Measurements from ENCODE around the gene RRBP1.

- TF ChIP-seq, protein P1, sequence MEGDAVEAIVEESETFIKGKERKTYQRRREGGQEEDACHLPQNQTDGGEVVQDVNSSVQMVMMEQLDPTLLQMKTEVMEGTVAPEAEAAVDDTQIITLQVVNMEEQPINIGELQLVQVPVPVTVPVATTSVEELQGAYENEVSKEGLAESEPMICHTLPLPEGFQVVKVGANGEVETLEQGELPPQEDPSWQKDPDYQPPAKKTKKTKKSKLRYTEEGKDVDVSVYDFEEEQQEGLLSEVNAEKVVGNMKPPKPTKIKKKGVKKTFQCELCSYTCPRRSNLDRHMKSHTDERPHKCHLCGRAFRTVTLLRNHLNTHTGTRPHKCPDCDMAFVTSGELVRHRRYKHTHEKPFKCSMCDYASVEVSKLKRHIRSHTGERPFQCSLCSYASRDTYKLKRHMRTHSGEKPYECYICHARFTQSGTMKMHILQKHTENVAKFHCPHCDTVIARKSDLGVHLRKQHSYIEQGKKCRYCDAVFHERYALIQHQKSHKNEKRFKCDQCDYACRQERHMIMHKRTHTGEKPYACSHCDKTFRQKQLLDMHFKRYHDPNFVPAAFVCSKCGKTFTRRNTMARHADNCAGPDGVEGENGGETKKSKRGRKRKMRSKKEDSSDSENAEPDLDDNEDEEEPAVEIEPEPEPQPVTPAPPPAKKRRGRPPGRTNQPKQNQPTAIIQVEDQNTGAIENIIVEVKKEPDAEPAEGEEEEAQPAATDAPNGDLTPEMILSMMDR (IDR thresholded peaks at IDR 0.05; ENCODE audit: insufficient read depth, low read length), result no peak
- TF ChIP-seq REST (IDR thresholded peaks at IDR 0.05; ENCODE audit: insufficient replicate concordance, low read depth) (no peak), POLR2AphosphoS5 (IDR thresholded peaks at IDR 0.05; ENCODE audit: low read depth) (no peak), GABPA (IDR thresholded peaks at IDR 0.05; ENCODE audit: low read depth) (no peak), SPI1 (IDR thresholded peaks at IDR 0.05; ENCODE audit: borderline replicate concordance, low read depth) (no peak)
These were observed 1.4 kb upstream of the RRBP1 start for GRCh38 chr20:17683218-17684076.

All from HL-60 (cell line).